ENCODE data around the gene POU2F1. TPM values are rescaled to one million over a fixed set of nuclear protein-coding genes. Genes with fewer than 3 reads are reported as not detected.

POU2F1 gene
- polyA plus RNA-seq, 1 donor (not counting 4 experiments of a cell fraction or from before 2014, with no cell fraction given) = 3.2 TPM

GRCh38 chr1:167456926-167457325, 236.2 kb downstream of the POU2F1 start:
- Histone ChIP-seq H3K9ac (ENCODE audit: control insufficient read depth, extremely low read depth, insufficient read depth, low read length) (no peak overlapping the region), H3K27ac (ENCODE audit: control insufficient read depth, insufficient read depth, low read length) (no peak overlapping the region), H3K4me1 (ENCODE audit: control insufficient read depth, extremely low read depth, insufficient read depth, low read length) (no peaks in the 10 kb centered on the region), H3K9me1 (ENCODE audit: control insufficient read depth, extremely low read depth, insufficient read depth, low read length) (no peaks in the 10 kb centered on the region), H4K20me1 (ENCODE audit: control insufficient read depth, extremely low read depth, insufficient read depth, low read length) (no peaks in the 10 kb centered on the region), H3K36me3 (ENCODE audit: control insufficient read depth in 2 of 2, extremely low read depth in 1 of 2, insufficient read depth in 2 of 2, low read length in 2 of 2) (no peaks in the 10 kb centered on the region), H3K4me3 (ENCODE audit: control insufficient read depth in 2 of 3, extremely low read depth in 1 of 3, insufficient read depth in 2 of 3, low read depth in 1 of 3, low read length in 3 of 3) (no peak overlapping the region), H3K27me3 (ENCODE audit: control insufficient read depth, extremely low read depth, insufficient read depth, low read length) (peaks cover 7% of the 10 kb centered on the region), H2AFZ (ENCODE audit: control insufficient read depth, low read length) (no peak overlapping the region), H3K79me2 (ENCODE audit: control insufficient read depth, insufficient read depth, low read length) (no peaks in the 10 kb centered on the region), H3K4me2 (ENCODE audit: control insufficient read depth, extremely low read depth, insufficient read depth, low read depth, low read length) (no peak overlapping the region), H3K9me3 (ENCODE audit: control insufficient read depth, low read depth, low read length) (no peaks in the 10 kb centered on the region)
- TF ChIP-seq EZH2 (IDR thresholded peaks at IDR 0.05; ENCODE audit: low read length) = no peak
- TF ChIP-seq CTCF (optimal IDR thresholded peaks at IDR 0.05 in 1 of 3, IDR thresholded peaks at IDR 0.05 in 1 of 3, conservative IDR thresholded peaks at IDR 0.05 in 1 of 3; ENCODE audit: extremely low read depth in 1 of 3, insufficient read depth in 2 of 3, low read length in 3 of 3) = no peak
- no peak for FAIRE-seq
- dilution Hi-C loops (cut with MboI; ENCODE audit: extremely low pct_ligation_motif_present, low sequenced_read_pairs) = no loop called here
- DNase-seq (ENCODE audit: low read depth, low spot score) = no peak

- DNase-seq (ENCODE audit: low read depth, low spot score) (no peak), FAIRE-seq (no peak)
- H3K9ac ChIP-seq (ENCODE audit: control insufficient read depth, extremely low read depth, insufficient read depth, low read length) = no peak overlapping the region
- H4K20me1 ChIP-seq (ENCODE audit: control insufficient read depth, extremely low read depth, insufficient read depth, low read length) = no peaks in the 10 kb centered on the region
- no peaks in the 10 kb centered on the region for H3K36me3 ChIP-seq (ENCODE audit: control insufficient read depth in 2 of 2, extremely low read depth in 1 of 2, insufficient read depth in 2 of 2, low read length in 2 of 2)
- H3K9me1 ChIP-seq (ENCODE audit: control insufficient read depth, extremely low read depth, insufficient read depth, low read length) = no peaks in the 10 kb centered on the region
- dilution Hi-C loops (cut with MboI; ENCODE audit: extremely low pct_ligation_motif_present, low sequenced_read_pairs) = no loop called here
- peaks cover 7% of the 10 kb centered on the region for H3K27me3 ChIP-seq (ENCODE audit: control insufficient read depth, extremely low read depth, insufficient read depth, low read length)
- no peak overlapping the region for H3K27ac ChIP-seq (ENCODE audit: control insufficient read depth, insufficient read depth, low read length)
- no peaks in the 10 kb centered on the region for H3K9me3 ChIP-seq (ENCODE audit: control insufficient read depth, low read depth, low read length)
- H3K4me1 ChIP-seq (ENCODE audit: control insufficient read depth, extremely low read depth, insufficient read depth, low read length) = no peaks in the 10 kb centered on the region
- H3K4me2 ChIP-seq (ENCODE audit: control insufficient read depth, extremely low read depth, insufficient read depth, low read depth, low read length) = no peak overlapping the region
- H2AFZ ChIP-seq (ENCODE audit: control insufficient read depth, low read length) = no peak overlapping the region
- H3K4me3 ChIP-seq (ENCODE audit: control insufficient read depth in 2 of 3, extremely low read depth in 1 of 3, insufficient read depth in 2 of 3, low read depth in 1 of 3, low read length in 3 of 3) = no peak overlapping the region
- H3K79me2 ChIP-seq (ENCODE audit: control insufficient read depth, insufficient read depth, low read length) = no peaks in the 10 kb centered on the region
- TF ChIP-seq CTCF (optimal IDR thresholded peaks at IDR 0.05 in 1 of 3, IDR thresholded peaks at IDR 0.05 in 1 of 3, conservative IDR thresholded peaks at IDR 0.05 in 1 of 3; ENCODE audit: extremely low read depth in 1 of 3, insufficient read depth in 2 of 3, low read length in 3 of 3) (no peak), EZH2 (IDR thresholded peaks at IDR 0.05; ENCODE audit: low read length) (no peak)
These were observed 237.4 kb downstream of the POU2F1 start for GRCh38 chr1:167457936-167458584.
